ENCODE results near the gene SPEF1. TPM values are rescaled to one million over a fixed set of nuclear protein-coding genes. Genes with fewer than 3 reads are reported as not detected.

Gene SPEF1
- polyA plus RNA-seq, 3 donors, result 1.3 to 2.5 (median 2.0) TPM

GRCh38 chr20:3777381-3777715, 3.9 kb downstream of the SPEF1 start:
- DNase-seq (ENCODE audit: extremely low read depth in 1 of 11, low read depth in 9 of 11, low spot score in 4 of 11), result no peak

GRCh38 chr20:3775457-3776108, 5.7 kb downstream of the SPEF1 start:
- DNase-seq (ENCODE audit: extremely low read depth in 1 of 11, low read depth in 9 of 11, low spot score in 4 of 11), result no peak

- no peak for DNase-seq (ENCODE audit: extremely low read depth in 1 of 11, low read depth in 9 of 11, low spot score in 4 of 11)
Observed at GRCh38 chr20:3771552-3772058, 9.6 kb downstream of the SPEF1 start.

- DNase-seq (ENCODE audit: extremely low read depth in 1 of 11, low read depth in 9 of 11, low spot score in 4 of 11), result peak in 5 of 11 donors; percentile 67 to 72 (median 68)
Observed at GRCh38 chr20:3768342-3769130, 12.7 kb downstream of the SPEF1 start.

- peak; percentile 86 to 98 (median 96) for DNase-seq (ENCODE audit: extremely low read depth in 1 of 11, low read depth in 9 of 11, low spot score in 4 of 11)
Observed at GRCh38 chr20:3767427-3768341, 13.6 kb downstream of the SPEF1 start, which contains the start of gene ADISSP. Gene ADISSP (minus strand): TSS chr20:3767753. CDS start chr20:3760100, 7,653 bp downstream.

GRCh38 chr20:3767110-3767426, 14.2 kb downstream of the SPEF1 start:
- no peak for DNase-seq (ENCODE audit: extremely low read depth in 1 of 11, low read depth in 9 of 11, low spot score in 4 of 11)

- DNase-seq (ENCODE audit: extremely low read depth in 1 of 11, low read depth in 9 of 11, low spot score in 4 of 11), result no peak
Observed at GRCh38 chr20:3766422-3767109, 14.7 kb downstream of the SPEF1 start.

GRCh38 chr20:3765171-3765882, 15.9 kb downstream of the SPEF1 start:
- DNase-seq (ENCODE audit: extremely low read depth in 1 of 11, low read depth in 9 of 11, low spot score in 4 of 11), result no peak

GRCh38 chr20:3764659-3765058, 16.6 kb downstream of the SPEF1 start:
- DNase-seq (ENCODE audit: extremely low read depth in 1 of 11, low read depth in 9 of 11, low spot score in 4 of 11), result no peak

- no peak for DNase-seq (ENCODE audit: extremely low read depth in 1 of 11, low read depth in 9 of 11, low spot score in 4 of 11)
Observed at GRCh38 chr20:3763671-3764601, 17.3 kb downstream of the SPEF1 start.

GRCh38 chr20:3760655-3761348, 20.4 kb downstream of the SPEF1 start:
- DNase-seq (ENCODE audit: extremely low read depth in 1 of 11, low read depth in 9 of 11, low spot score in 4 of 11), result peak in 3 of 11 donors; percentile 64 to 72 (median 67)

GRCh38 chr20:3759884-3760283, 21.4 kb downstream of the SPEF1 start:
- no peak for DNase-seq (ENCODE audit: extremely low read depth in 1 of 11, low read depth in 9 of 11, low spot score in 4 of 11)

GRCh38 chr20:3759316-3759823, 21.9 kb downstream of the SPEF1 start:
- DNase-seq (ENCODE audit: extremely low read depth in 1 of 11, low read depth in 9 of 11, low spot score in 4 of 11), result no peak

- no peak for DNase-seq (ENCODE audit: extremely low read depth in 1 of 11, low read depth in 9 of 11, low spot score in 4 of 11)
Observed at GRCh38 chr20:3758566-3758965, 22.7 kb downstream of the SPEF1 start.

- no peak for DNase-seq (ENCODE audit: extremely low read depth in 1 of 11, low read depth in 9 of 11, low spot score in 4 of 11)
Observed at GRCh38 chr20:3757268-3757667, 24.0 kb downstream of the SPEF1 start.

- no peak for DNase-seq (ENCODE audit: extremely low read depth in 1 of 11, low read depth in 9 of 11, low spot score in 4 of 11)
Observed at GRCh38 chr20:3755814-3756480, 25.3 kb downstream of the SPEF1 start.

Data from renal cortex interstitium (tissue), 11 donors.